Stimulated activated CD4-positive, alpha-beta T cell treated with anti-CD3 and anti-CD28 coated beads, Interleukin-2, amount 100 ng/mL, for 24 hours (primary cell): Measurements from ENCODE around the gene DHRS7C.

Experiments
- DNase-seq, 2 donors: peaks; one replicate each; pipeline ENCODE4 v3.0.0-alpha.2; 2020

The DHRS7C gene

DNA sequence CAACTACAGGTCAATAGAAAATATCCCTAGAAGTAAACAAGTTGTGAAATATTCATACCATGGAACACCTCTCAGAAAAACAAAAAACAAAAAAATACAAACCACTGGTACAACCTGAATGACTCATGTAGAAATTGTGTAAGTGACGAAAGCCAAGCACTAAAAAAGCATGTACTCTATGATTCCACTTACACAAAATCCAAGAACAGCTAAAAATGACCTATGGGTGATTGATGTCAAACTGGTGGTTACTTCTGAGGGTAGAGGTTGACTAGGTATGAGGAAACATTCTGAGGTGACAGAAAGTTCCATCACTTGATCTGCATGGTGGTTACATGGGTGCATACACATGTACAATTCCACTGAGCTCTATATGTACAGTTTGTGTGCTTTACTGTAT lies 31.1 kb downstream of the DHRS7C start:
- DNase-seq, result no peak

DNA sequence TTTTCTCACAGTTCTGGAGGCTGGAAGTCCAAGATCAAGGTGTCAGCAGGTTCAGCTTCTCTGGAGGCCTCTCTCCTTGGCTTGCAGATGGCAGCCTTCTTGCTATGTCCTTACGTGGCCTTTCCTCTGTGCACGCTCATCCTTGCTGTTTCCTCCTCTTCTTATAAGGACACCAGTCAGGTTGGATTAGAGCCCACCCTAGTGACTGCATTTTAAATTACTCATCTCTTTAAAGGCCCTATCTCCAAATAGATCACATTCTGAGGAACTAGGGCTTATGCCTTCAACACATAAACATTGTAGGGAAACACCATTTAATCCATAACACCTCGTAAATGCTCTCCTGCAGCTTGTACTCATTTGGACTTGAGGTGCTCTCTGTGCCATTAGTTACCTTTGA lies 36.3 kb downstream of the DHRS7C start:
- no peak for DNase-seq

DNA sequence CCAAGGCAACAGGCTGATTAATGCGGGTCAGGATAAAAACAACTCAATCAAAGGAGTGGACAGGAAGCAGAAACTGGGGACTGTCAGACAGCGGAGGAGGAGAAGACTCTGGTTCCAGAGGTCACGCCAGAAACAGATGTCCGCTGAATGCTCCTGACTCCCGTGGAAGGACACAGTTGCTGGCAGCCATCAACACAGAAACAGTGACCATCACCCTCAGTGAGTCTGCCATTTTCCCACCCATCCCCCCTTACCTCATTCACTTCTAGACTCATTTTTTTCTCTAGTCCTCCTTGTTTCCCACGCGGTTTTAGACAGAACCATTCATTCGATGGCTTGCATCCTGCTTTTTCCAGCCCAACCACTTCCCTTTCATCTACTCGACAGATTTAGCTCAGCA lies 40.9 kb downstream of the DHRS7C start:
- no peak for DNase-seq

DNA sequence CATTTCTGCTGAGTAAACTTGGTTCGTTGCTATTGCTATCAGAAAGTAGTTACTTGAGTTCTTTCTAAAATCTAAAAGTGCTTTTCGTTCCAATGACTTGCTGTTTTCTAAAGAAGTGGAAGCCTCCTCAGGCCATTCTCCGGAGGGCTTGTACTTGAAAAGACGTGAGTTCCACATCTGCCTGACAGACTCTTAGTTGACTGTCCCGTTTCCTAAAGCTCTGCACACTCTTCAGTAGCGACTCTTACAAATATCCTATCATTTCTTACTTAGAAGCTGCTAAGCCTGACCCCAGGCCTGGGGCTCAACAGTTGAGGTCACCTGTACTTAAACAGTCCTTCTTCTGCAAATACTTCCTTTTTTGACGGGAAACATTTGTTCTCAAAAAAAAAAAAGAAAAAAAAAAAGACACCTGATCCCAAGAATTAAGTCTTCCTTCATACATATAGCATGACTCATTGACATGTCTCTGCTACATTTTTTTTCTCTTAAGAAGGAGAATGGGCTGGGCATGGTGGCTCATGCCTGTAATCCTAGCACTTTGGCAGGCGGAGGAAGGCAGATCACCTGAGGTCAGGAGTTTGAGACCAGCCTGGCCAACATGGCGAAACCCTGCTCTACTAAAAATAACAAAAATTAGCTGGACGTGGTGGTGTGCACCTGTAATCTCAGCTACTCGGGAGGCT lies 61.5 kb downstream of the DHRS7C start:
- DNase-seq, result no peak

DNA sequence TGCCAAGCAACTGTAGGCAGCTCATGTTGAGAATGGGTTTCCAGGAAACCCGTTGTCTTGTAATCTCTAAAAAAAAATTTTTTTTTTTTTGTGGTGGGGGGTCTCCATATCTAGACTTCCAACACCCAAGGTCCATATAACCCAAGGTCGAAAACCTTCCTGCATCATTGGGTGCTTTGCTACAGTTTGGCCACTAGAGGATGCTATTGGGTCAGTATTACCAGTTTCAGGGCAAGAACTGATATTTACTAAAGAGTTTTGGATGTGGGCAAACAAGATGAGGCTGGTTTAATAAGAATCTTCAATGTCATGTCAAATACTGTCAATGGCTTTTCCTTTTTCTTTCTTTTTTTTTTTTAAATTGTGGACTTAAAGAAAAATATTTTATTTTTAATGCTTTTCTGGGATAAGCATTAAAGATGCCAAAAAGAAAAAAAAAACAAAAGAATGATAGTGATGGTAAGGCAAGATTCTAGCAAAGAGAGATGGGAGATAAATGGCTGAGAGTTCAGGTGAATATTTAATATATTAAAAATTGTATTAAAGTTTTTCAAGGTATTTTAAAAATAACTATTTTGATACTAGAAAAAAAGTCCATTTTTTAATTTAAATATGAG lies 62.2 kb downstream of the DHRS7C start:
- DNase-seq, result no peak

DNA sequence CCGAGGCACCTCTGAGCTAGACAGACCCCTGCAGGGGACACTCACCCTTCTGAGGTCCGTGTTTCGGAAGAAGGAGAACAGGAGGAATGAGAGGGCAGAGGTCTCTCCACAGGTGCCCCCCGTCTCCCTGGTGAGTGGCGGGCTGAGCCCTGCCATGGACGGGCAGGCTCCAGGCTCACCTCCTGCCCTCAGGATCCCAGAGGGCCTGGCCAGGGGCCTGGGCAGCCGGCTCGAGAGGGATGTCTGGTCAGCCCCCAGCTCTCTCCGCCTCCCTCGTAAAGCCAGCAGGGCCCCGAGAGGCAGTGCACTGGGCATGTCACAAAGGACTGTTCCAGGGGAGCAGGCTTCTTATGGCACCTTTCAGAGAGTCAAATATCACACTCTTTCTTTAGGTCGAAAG lies 62.8 kb downstream of the DHRS7C start:
- DNase-seq, result no peak

DNA sequence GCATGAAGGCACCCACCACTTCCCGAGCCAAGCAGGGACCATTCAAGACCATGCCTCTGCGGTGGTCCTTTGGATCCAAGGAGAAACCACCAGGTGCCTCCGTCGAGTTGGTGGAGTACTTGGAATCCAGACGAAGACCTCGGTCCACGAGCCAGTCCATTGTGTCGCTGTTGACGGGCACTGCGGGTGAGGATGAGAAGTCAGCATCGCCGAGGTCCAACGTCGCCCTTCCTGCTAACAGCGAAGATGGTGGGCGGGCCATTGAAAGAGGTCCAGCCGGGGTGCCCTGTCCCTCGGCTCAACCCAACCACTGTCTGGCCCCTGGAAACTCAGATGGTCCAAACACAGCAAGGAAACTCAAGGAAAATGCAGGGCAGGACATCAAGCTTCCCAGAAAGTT lies 63.4 kb downstream of the DHRS7C start:
- no peak for DNase-seq

DNA sequence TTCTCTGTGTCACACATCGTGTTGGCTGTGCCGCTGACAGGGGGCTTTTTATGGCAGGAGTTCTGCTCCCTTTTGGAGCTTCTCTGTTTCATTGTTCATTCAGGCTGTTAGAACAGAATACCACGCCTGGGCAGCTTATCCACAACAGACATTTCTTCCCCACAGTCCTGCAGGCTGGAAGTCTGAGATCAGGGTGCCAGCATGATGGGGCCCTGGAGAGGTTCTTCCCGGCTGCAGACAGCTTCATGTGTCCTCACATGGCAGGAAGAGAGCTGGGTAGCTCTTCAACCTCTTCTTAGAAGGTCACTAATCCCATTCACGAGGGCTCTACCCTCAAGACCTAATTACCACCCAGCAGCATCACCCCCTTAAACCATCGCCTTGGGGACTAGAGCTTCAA lies 65.1 kb downstream of the DHRS7C start:
- no peak for DNase-seq

DNA sequence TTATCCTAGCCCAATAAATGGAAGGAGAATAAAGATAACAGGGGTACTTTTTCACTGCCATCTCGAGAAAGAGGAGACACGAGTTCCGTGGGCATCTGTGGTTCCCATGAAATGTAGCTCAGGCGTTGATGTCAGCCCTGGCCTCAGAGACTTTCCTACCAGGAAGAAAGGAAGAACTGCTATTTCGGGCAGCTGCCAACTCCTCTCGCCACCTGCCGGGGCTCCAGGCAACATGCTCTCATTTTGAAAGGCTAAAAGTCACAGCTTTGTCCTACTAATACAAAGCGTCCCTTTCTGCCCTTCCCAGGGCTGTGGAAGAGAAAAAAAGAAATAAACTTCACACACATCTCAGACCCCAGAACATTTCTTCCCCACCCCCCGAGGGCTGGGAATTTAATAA lies 65.8 kb downstream of the DHRS7C start:
- no peak for DNase-seq
